IMR-90 (cell line): Measurements from ENCODE around the gene RFTN1. TPM values are rescaled to one million over a fixed set of nuclear protein-coding genes. Genes with fewer than 3 reads are reported as not detected.

Experiments used
- ATAC-seq: fragments of 200-7000 bp; cut with Tn5 transposase; 2 replicates; pipeline ENCODE4 v1.9.1; 2020; ENCODE audit warnings: low read depth, mild to moderate bottlenecking, moderate library complexity
- BruUV-seq: library from RNA; stranded (reverse); fragments of 400-500 nt; replicated peaks from 2 replicates; lab custom pipeline; 2021; lab: Mats Ljungman, UMichigan
- CTCF ChIA-PET: fragments of 300-600 bp; formaldehyde crosslinking; extraction: SDS; loops from one replicate; lab custom pipeline; 2021; ENCODE audit warnings: antibody characterized with exemption; lab: Yijun Ruan, JAX
- POLR2A ChIA-PET: fragments of 300-600 bp; sonication (Branson Sonifier 250); formaldehyde crosslinking; loops from one replicate; lab custom pipeline; 2022; ENCODE audit warnings: antibody characterized with exemption; ENCODE audit not compliant: unreplicated experiment; lab: Charles Lee
- DNase-seq: peaks from one replicate; pipeline ENCODE4 v3.0.0; 2013
- H2AFZ ChIP-seq: replicated peaks from 2 replicates; pipeline ENCODE3; 2013; ENCODE audit warnings: low read length, mild to moderate bottlenecking; ENCODE audit not compliant: poor library complexity
- H2AK5ac ChIP-seq: 2 replicates; pipeline ENCODE4 v1.6.1; 2013; ENCODE audit warnings: low read depth, low read length, inconsistent platforms
- H2AK9ac ChIP-seq: replicated peaks from 2 replicates; pipeline ENCODE3; 2013; ENCODE audit warnings: mild to moderate bottlenecking, low read depth, low read length, moderate library complexity; ENCODE audit not compliant: poor library complexity
- H2BK120ac ChIP-seq: 2 replicates; pipeline ENCODE4 v1.6.1; 2013; ENCODE audit warnings: low read depth, low read length, inconsistent platforms
- H2BK15ac ChIP-seq: 3 replicates; pipeline ENCODE4 v1.6.1; 2013; ENCODE audit warnings: low read depth, low read length, inconsistent platforms
- H2BK20ac ChIP-seq: 2 replicates; pipeline ENCODE4 v1.6.1; 2013; ENCODE audit warnings: low read depth, mild to moderate bottlenecking, inconsistent platforms, low read length, moderate library complexity
- H2BK5ac ChIP-seq: 2 replicates; pipeline ENCODE4 v1.6.1; 2013; ENCODE audit warnings: mild to moderate bottlenecking, low read depth, low read length, inconsistent platforms; ENCODE audit not compliant: poor library complexity, severe bottlenecking
- H3K14ac ChIP-seq: replicated peaks from 2 replicates; pipeline ENCODE4 v1.6.1; 2013; ENCODE audit warnings: low read depth, low read length, inconsistent platforms
- H3K18ac ChIP-seq: 2 replicates; pipeline ENCODE4 v1.6.1; 2013; ENCODE audit warnings: low read depth, low read length, control low read depth
- H3K23ac ChIP-seq: 2 replicates; pipeline ENCODE4 v1.6.1; 2013; ENCODE audit warnings: low read depth, low read length, inconsistent platforms
- H3K27ac ChIP-seq: 2 replicates; pipeline ENCODE4 v1.5.1; 2013; ENCODE audit warnings: mild to moderate bottlenecking, control low read depth, low read length; ENCODE audit not compliant: insufficient read depth
- H3K27me3 ChIP-seq: 2 replicates; pipeline ENCODE4 v1.6.1; 2013; ENCODE audit warnings: low read length; ENCODE audit not compliant: control insufficient read depth, insufficient read depth
- H3K36me3 ChIP-seq: 2 replicates; pipeline ENCODE4 v1.6.1; 2013; ENCODE audit warnings: low read length, mixed read lengths; ENCODE audit not compliant: control insufficient read depth, insufficient read depth
- H3K4ac ChIP-seq: 2 replicates; pipeline ENCODE4 v1.6.1; 2013; ENCODE audit warnings: low read depth, low read length, inconsistent platforms
- H3K4me1 ChIP-seq: 2 replicates; pipeline ENCODE4 v1.6.1; 2013; ENCODE audit warnings: low read length, mixed read lengths; ENCODE audit not compliant: control insufficient read depth, insufficient read depth
- H3K4me2 ChIP-seq: 2 replicates; pipeline ENCODE4 v1.6.1; 2013; ENCODE audit warnings: low read depth, mild to moderate bottlenecking, control low read depth, low read length, moderate library complexity
- H3K4me3 ChIP-seq: 2 replicates; pipeline ENCODE4 v1.5.1; 2013; ENCODE audit warnings: low read depth, mild to moderate bottlenecking, control low read depth, low read length, moderate library complexity; ENCODE audit not compliant: insufficient read depth
- H3K56ac ChIP-seq: 2 replicates; pipeline ENCODE4 v1.6.1; 2013; ENCODE audit warnings: low read length, inconsistent platforms; ENCODE audit not compliant: insufficient read depth; ENCODE audit errors: extremely low read depth
- H3K79me1 ChIP-seq, 2 experiments: 2 replicates each; pipeline ENCODE4 v1.6.1; 2013; ENCODE audit warnings: low read length in 2 of 2, inconsistent platforms in 1 of 2, low read depth in 1 of 2
- H3K9ac ChIP-seq: 2 replicates; pipeline ENCODE4 v1.6.1; 2013; ENCODE audit warnings: low read depth, low read length, control low read depth
- H3K9me1 ChIP-seq: 2 replicates; pipeline ENCODE4 v1.6.1; 2013; ENCODE audit warnings: low read length, inconsistent platforms; ENCODE audit not compliant: insufficient read depth
- H3K9me3 ChIP-seq: 2 replicates; pipeline ENCODE4 v1.6.1; 2013; ENCODE audit warnings: low read length; ENCODE audit not compliant: control insufficient read depth, insufficient read depth
- H4K20me1 ChIP-seq: 2 replicates; pipeline ENCODE4 v1.6.1; 2013; ENCODE audit warnings: low read length, inconsistent platforms; ENCODE audit not compliant: insufficient read depth
- H4K5ac ChIP-seq: 2 replicates; pipeline ENCODE4 v1.6.1; 2013; ENCODE audit warnings: mild to moderate bottlenecking, low read depth, low read length, control low read depth
- H4K8ac ChIP-seq, 2 experiments: 2 replicates each; pipeline ENCODE4 v1.6.1; 2013; ENCODE audit warnings: low read depth in 2 of 2, low read length in 2 of 2, control low read depth in 1 of 2, inconsistent platforms in 1 of 2
- H4K91ac ChIP-seq: 2 replicates; pipeline ENCODE4 v1.6.1; 2013; ENCODE audit warnings: low read depth, low read length, inconsistent platforms; ENCODE audit not compliant: insufficient read depth
- BHLHE40 ChIP-seq: fragments of 150-350 bp; IDR thresholded peaks from 2 replicates; pipeline ENCODE4 v1.6.1; 2016; ENCODE audit warnings: mild to moderate bottlenecking, low read depth, low read length
- CEBPB ChIP-seq: IDR thresholded peaks from 2 replicates; pipeline ENCODE4 v1.6.1; 2012; ENCODE audit warnings: low read depth, low read length, improper control_type of control experiment
- CHD1 ChIP-seq: IDR thresholded peaks from 2 replicates; pipeline ENCODE4 v1.6.1; 2012; ENCODE audit warnings: low read depth, low read length, improper control_type of control experiment
- CTCF ChIP-seq: conservative IDR thresholded peaks from 2 replicates; pipeline ENCODE4 v1.5.1; 2012; ENCODE audit warnings: mild to moderate bottlenecking, low read depth, low read length, improper control_type of control experiment
- ELK1 ChIP-seq: fragments of 150-350 bp; IDR thresholded peaks from 2 replicates; pipeline ENCODE4 v1.6.1; 2016; ENCODE audit warnings: low read depth, mild to moderate bottlenecking, low read length, moderate library complexity, borderline replicate concordance
- FOS ChIP-seq: fragments of 150-350 bp; IDR thresholded peaks from 2 replicates; pipeline ENCODE4 v1.6.1; 2016; ENCODE audit warnings: low read depth, low read length
- MAFK ChIP-seq: IDR thresholded peaks from 2 replicates; pipeline ENCODE4 v1.6.1; 2012; ENCODE audit warnings: low read depth, low read length, improper control_type of control experiment
- MAZ ChIP-seq: IDR thresholded peaks from 2 replicates; pipeline ENCODE4 v1.6.1; 2012; ENCODE audit warnings: low read depth, mild to moderate bottlenecking, low read length, improper control_type of control experiment, moderate library complexity, borderline replicate concordance
- MXI1 ChIP-seq: IDR thresholded peaks from 2 replicates; pipeline ENCODE4 v1.6.1; 2012; ENCODE audit warnings: low read depth, mild to moderate bottlenecking, low read length, moderate library complexity, borderline replicate concordance
- NFE2L2 ChIP-seq: fragments of 150-350 bp; IDR thresholded peaks from 2 replicates; pipeline ENCODE4 v1.6.1; 2016; ENCODE audit warnings: low read depth, mild to moderate bottlenecking, low read length
- POLR2A ChIP-seq: IDR thresholded peaks from 2 replicates; pipeline ENCODE4 v1.6.1; 2012; ENCODE audit warnings: mild to moderate bottlenecking, low read depth, low read length
- RAD21 ChIP-seq: IDR thresholded peaks from 2 replicates; pipeline ENCODE4 v1.6.1; 2012; ENCODE audit warnings: low read length, improper control_type of control experiment
- RCOR1 ChIP-seq: IDR thresholded peaks from 2 replicates; pipeline ENCODE4 v1.6.1; 2012; ENCODE audit warnings: mild to moderate bottlenecking, low read length, improper control_type of control experiment; ENCODE audit not compliant: insufficient replicate concordance
- RFX5 ChIP-seq: IDR thresholded peaks from 2 replicates; pipeline ENCODE4 v1.8.0; 2012; ENCODE audit warnings: low read depth, mild to moderate bottlenecking, low read length, moderate library complexity
- SMC3 ChIP-seq: fragments of 150-350 bp; IDR thresholded peaks from 2 replicates; pipeline ENCODE4 v1.6.1; 2016; ENCODE audit warnings: low read depth, mild to moderate bottlenecking, antibody characterized with exemption, low read length, moderate library complexity
- USF2 ChIP-seq: fragments of 150-350 bp; IDR thresholded peaks from 2 replicates; pipeline ENCODE4 v1.6.1; 2017; ENCODE audit warnings: mild to moderate bottlenecking, antibody characterized with exemption, low read length, low read depth
- WGBS, 2 experiments: methylation state at CpG; one replicate each; pipeline versions ENCODE4 v1.1.5 to v1.1.7; 2013; ENCODE audit warnings: missing lambda C conversion rate in 2 of 2; ENCODE audit not compliant: insufficient read length in 1 of 2; ENCODE audit errors: extremely low coverage in 2 of 2; 5-methylcytosine and 5-hydroxymethylcytosine counted together
- dilution Hi-C: fragments of 300-500 bp; cut with HindIII; formaldehyde crosslinking; loops from one replicate; pipeline ENCODE4 v1.14.3; 2018; ENCODE audit warnings: low sequenced_read_pairs; ENCODE audit not compliant: unreplicated experiment
- in situ Hi-C: fragments of 300-500 bp; cut with MboI; formaldehyde crosslinking; loops from 3 replicates; pipeline ENCODE4 v1.14.3; 2019; ENCODE audit warnings: low sequenced_read_pairs, inconsistent platforms, mixed read lengths
- intact Hi-C: fragments of 100-400 bp; cut with micrococcal nuclease; formaldehyde crosslinking; loops from 2 replicates; pipeline ENCODE4 v1.10.0; 2022
- polyA plus RNA-seq, 3 experiments: library from polyadenylated mRNA; depleted of rRNA; stranded (reverse); fragments of >200 nt; gene quantifications; 2 replicates each; pipeline ENCODE4 v1.2.3, GENCODE V29; 2012; ENCODE audit warnings: low replicate concordance in 1 of 3
- total RNA-seq: library from RNA; depleted of rRNA; stranded (reverse); fragments of >200 nt; gene quantifications from 2 replicates; pipeline ENCODE4 v1.2.3, GENCODE V29; 2012

Gene RFTN1
- total and polyA plus RNA-seq, 2 of the 4 experiments (the other 2 are of a cell fraction): 45.0 to 52.0 TPM

GRCh38 chr3:16319723-16320122, 193.8 kb downstream of the RFTN1 start:
- Histone ChIP-seq H3K27ac (no peak overlapping the region), H4K91ac (no peak overlapping the region), H3K4me2 (no peak overlapping the region), H4K20me1 (no peaks in the 10 kb centered on the region), H3K18ac (peak overlapping the region; percentile 37; the same call in 1 of the 2 replicates), H3K4me3 (no peak overlapping the region), H3K27me3 (no peaks in the 10 kb centered on the region), H4K5ac (no peak overlapping the region), H2BK120ac (no peak overlapping the region), H3K9ac (no peak overlapping the region), H3K4ac (peak overlapping the region; percentile 6; the same call in 1 of the 2 replicates), H3K56ac (no peak overlapping the region), H2BK5ac (no peak overlapping the region), H3K9me3 (no peaks in the 10 kb centered on the region), H2AK9ac (no peak overlapping the region), H3K23ac (no peak overlapping the region), H3K79me1 (peaks cover 8 to 48% of the 10 kb centered on the region in 2 experiments; a peak in 3 of 4 replicates), H2BK15ac (no peak overlapping the region), H4K8ac (no peak overlapping the region), H2AFZ (no peak overlapping the region), H3K4me1 (peaks cover 22% of the 10 kb centered on the region), H2AK5ac (no peak overlapping the region), H3K14ac (no peak overlapping the region), H2BK20ac (peak overlapping the region; percentile 11; the same call in 1 of the 2 replicates), H3K36me3 (peaks cover 52% of the 10 kb centered on the region), H3K9me1 (peaks cover 25% of the 10 kb centered on the region)
- WGBS, 2 experiments: 100% methylated on average over 1 of the region's 4 CpGs; no CpG with 5 or more reads in 1 of the 2 experiments
- DNase-seq (no peak), ATAC-seq (no peak)
- in situ Hi-C loops (no loop called here), dilution Hi-C loops (no loop called here), intact Hi-C loops (loop anchor here (5.0 kb wide), 1 partner anchor 73 kb away; no protein-coding TSS in a partner anchor)
- no peak for TF ChIP-seq MXI1
- TF ChIP-seq RAD21: no peak
- no peak for TF ChIP-seq FOS
- TF ChIP-seq USF2: no peak
- no peak for TF ChIP-seq CHD1
- TF ChIP-seq NFE2L2: no peak
- no peak for TF ChIP-seq MAFK
- TF ChIP-seq POLR2A: no peak
- no peak for TF ChIP-seq RCOR1
- TF ChIP-seq CTCF: no peak
- TF ChIP-seq CEBPB: no peak
- TF ChIP-seq ELK1: no peak
- no peak for TF ChIP-seq SMC3
- no peak for TF ChIP-seq MAZ
- TF ChIP-seq RFX5: no peak
- TF ChIP-seq BHLHE40: no peak
- CTCF ChIA-PET: interaction anchor here (0.5 to 1.1 kb wide), 2 partner anchors 12 to 225 kb away, joined by 3 read pairs; no protein-coding TSS in a partner anchor
- BruUV-seq: no TSS peak
- POLR2A ChIA-PET: no interaction called here
